Lower leg skin (tissue), 4 donors: ENCODE measurements around the gene RAB11A. TPM values are rescaled to one million over a fixed set of nuclear protein-coding genes. Genes with fewer than 3 reads are reported as not detected.
A peak's percentile ranks its signal among the peaks of the same experiment; 100 is the strongest.

Source experiments
- DNase-seq, 2 donors: peaks; one replicate each; pipeline ENCODE4 v3.0.0-alpha.2; 2019; ENCODE audit warnings: low spot score in 2 of 2
- H3K4me3 ChIP-seq: fragments of 200-600 bp; sonication (generic); 2 replicates; pipeline ENCODE4 v1.5.1; 2017; ENCODE audit warnings: mild to moderate bottlenecking, low read depth; ENCODE audit not compliant: poor library complexity, severe bottlenecking
- CTCF ChIP-seq, 3 donors: fragments of 450-650 bp; IDR thresholded peaks; one replicate each; pipeline ENCODE4 v1.5.1; 2016; ENCODE audit warnings: antibody characterized with exemption in 3 of 3, mild to moderate bottlenecking in 3 of 3, moderate library complexity in 2 of 3
- POLR2A ChIP-seq, 2 donors: fragments of 450-650 bp; IDR thresholded peaks; one replicate each; pipeline ENCODE4 v1.6.1; 2016 to 2017; ENCODE audit warnings: antibody characterized with exemption in 2 of 2, mild to moderate bottlenecking in 1 of 2, moderate library complexity in 1 of 2
- WGBS, 2 donors: methylation state at CpG; one replicate each; pipeline ENCODE4 v1.1.5; 2018; 5-methylcytosine and 5-hydroxymethylcytosine counted together
- intact Hi-C: fragments of 100-400 bp; cut with DNase I; formaldehyde crosslinking; loops from one replicate; pipeline ENCODE4 v1.15.0; 2023; ENCODE audit warnings: low total_unique reads
- total RNA-seq, 4 donors: library from RNA; depleted of rRNA; stranded (reverse); fragments of >200 nt; gene quantifications; one replicate each; pipeline ENCODE4 v1.1.0, GENCODE V29; 2016

The RAB11A gene
- total RNA-seq, 4 donors from 2014 or later: 451 to 676 (median 466) TPM

- 91% methylated on average over 3 of the region's 3 CpGs for WGBS, 2 donors
- TF ChIP-seq POLR2A (IDR thresholded peaks at IDR 0.05) (no peak), CTCF (IDR thresholded peaks at IDR 0.05) (no peak)
- intact Hi-C loops: no loop called here
- H3K4me3 ChIP-seq: no peak overlapping the region
- DNase-seq: no peak
Observed at GRCh38 chr15:65907661-65908060, 38.4 kb downstream of the RAB11A start.

GRCh38 chr15:65908876-65909275 is 39.6 kb downstream of the RAB11A start:
- intact Hi-C loops: no loop called here
- DNase-seq: no peak
- 95 to 96% methylated on average over 4 of the region's 4 CpGs for WGBS, 2 donors
- no peak for TF ChIP-seq POLR2A (IDR thresholded peaks at IDR 0.05)
- no peak for TF ChIP-seq CTCF (IDR thresholded peaks at IDR 0.05)
- no peak overlapping the region for H3K4me3 ChIP-seq

GRCh38 chr15:65909831-65910230 is 40.5 kb downstream of the RAB11A start:
- TF ChIP-seq POLR2A (IDR thresholded peaks at IDR 0.05): no peak
- TF ChIP-seq CTCF (IDR thresholded peaks at IDR 0.05): no peak
- 90 to 100% methylated on average over 3 of the region's 3 CpGs for WGBS, 2 donors
- H3K4me3 ChIP-seq: no peak overlapping the region
- no peak for DNase-seq
- intact Hi-C loops: no loop called here

GRCh38 chr15:65910341-65910740 is 41.0 kb downstream of the RAB11A start:
- no peak for DNase-seq
- WGBS, 2 donors: 83 to 93% methylated on average over 4 of the region's 4 CpGs
- intact Hi-C loops: no loop called here
- TF ChIP-seq CTCF (IDR thresholded peaks at IDR 0.05) (no peak), POLR2A (IDR thresholded peaks at IDR 0.05) (no peak)
- H3K4me3 ChIP-seq: no peak overlapping the region

GRCh38 chr15:65912235-65912634 is 42.9 kb downstream of the RAB11A start:
- no peak overlapping the region for H3K4me3 ChIP-seq
- 94 to 97% methylated on average over 2 of the region's 2 CpGs for WGBS, 2 donors
- no peak for DNase-seq
- intact Hi-C loops: no loop called here
- TF ChIP-seq CTCF (IDR thresholded peaks at IDR 0.05) (no peak), POLR2A (IDR thresholded peaks at IDR 0.05) (no peak)

GRCh38 chr15:65913631-65914199 is 44.4 kb downstream of the RAB11A start:
- no peak for TF ChIP-seq POLR2A (IDR thresholded peaks at IDR 0.05)
- no peak for TF ChIP-seq CTCF (IDR thresholded peaks at IDR 0.05)
- 93% methylated on average over 13 of the region's 13 CpGs for WGBS, 2 donors
- intact Hi-C loops: no loop called here
- no peak overlapping the region for H3K4me3 ChIP-seq
- peak in 1 of 2 donors; percentile 74 for DNase-seq
